SH-SY5Y (cell line): Measurements from ENCODE around the gene IFT122.

ENCODE experiments used
- GATA2 ChIP-seq: IDR thresholded peaks from 2 replicates; pipeline ENCODE4 v1.6.1; 2011; ENCODE audit warnings: mild to moderate bottlenecking, low read depth, low read length
- GATA3 ChIP-seq: IDR thresholded peaks from 2 replicates; pipeline ENCODE4 v1.6.1; 2011; ENCODE audit warnings: low read depth, mild to moderate bottlenecking, low read length, moderate library complexity

DNA sequence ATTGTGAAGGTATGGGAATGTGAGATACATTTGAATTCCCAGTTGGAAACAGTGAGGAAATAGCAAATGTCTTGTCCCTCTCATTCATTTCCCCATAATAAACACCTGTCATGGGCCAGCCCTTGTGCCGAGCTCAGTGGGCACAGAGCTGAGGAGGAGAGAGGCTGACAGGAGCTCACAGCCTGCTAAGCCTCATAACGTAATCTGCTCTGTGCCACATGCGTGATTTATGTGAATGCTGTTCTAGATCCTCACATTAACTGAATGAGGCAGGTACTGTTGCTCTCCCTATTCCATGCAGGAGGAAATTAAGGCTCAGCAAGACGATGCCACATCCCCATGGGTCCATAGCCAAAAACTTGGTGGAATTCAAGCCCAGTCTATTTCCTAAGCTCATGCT is 53.2 kb downstream of the IFT122 start:
- no peak for TF ChIP-seq GATA3
- no peak for TF ChIP-seq GATA2
